Hepatocyte (in vitro differentiated cells): ENCODE results near the gene OTOG. TPM values are rescaled to one million over a fixed set of nuclear protein-coding genes. Genes with fewer than 3 reads are reported as not detected.

Source experiments
- DNase-seq: peaks from one replicate; pipeline ENCODE4 v3.0.0-alpha.2; 2016; ENCODE audit warnings: low spot score
- H2AFZ ChIP-seq: fragments of 200-600 bp; sonication (generic); 2 replicates; pipeline ENCODE4 v1.6.0; 2016; ENCODE audit warnings: antibody characterized with exemption, mild to moderate bottlenecking
- H3K27ac ChIP-seq: fragments of 200-600 bp; sonication (generic); 2 replicates; pipeline ENCODE4 v1.5.1; 2016; ENCODE audit warnings: mild to moderate bottlenecking
- H3K27me3 ChIP-seq: fragments of 200-600 bp; sonication (generic); 2 replicates; pipeline ENCODE4 v1.6.1; 2016
- H3K36me3 ChIP-seq: fragments of 200-600 bp; sonication (generic); replicated peaks from 2 replicates; pipeline ENCODE4 v1.5.1; 2016; ENCODE audit warnings: low read depth; ENCODE audit not compliant: insufficient read depth
- H3K4me1 ChIP-seq: fragments of 200-600 bp; sonication (generic); 2 replicates; pipeline ENCODE4 v1.5.1; 2016; ENCODE audit warnings: mild to moderate bottlenecking, moderate library complexity; ENCODE audit not compliant: insufficient read depth
- H3K4me2 ChIP-seq: fragments of 200-600 bp; sonication (generic); 2 replicates; pipeline ENCODE4 v1.6.0; 2016
- H3K4me3 ChIP-seq: fragments of 200-600 bp; sonication (generic); 2 replicates; pipeline ENCODE4 v1.5.1; 2016; ENCODE audit warnings: mild to moderate bottlenecking
- H3K79me2 ChIP-seq: fragments of 200-600 bp; sonication (generic); 2 replicates; pipeline ENCODE4 v1.6.0; 2017; ENCODE audit warnings: mild to moderate bottlenecking
- H3K9me2 ChIP-seq: fragments of 200-600 bp; sonication (generic); replicated peaks from 2 replicates; pipeline ENCODE4 v1.6.0; 2017; ENCODE audit warnings: mild to moderate bottlenecking; ENCODE audit not compliant: insufficient read depth
- H3K9me3 ChIP-seq: fragments of 200-600 bp; sonication (generic); 2 replicates; pipeline ENCODE4 v1.5.1; 2016; ENCODE audit warnings: low read depth, mild to moderate bottlenecking
- H4K20me1 ChIP-seq: fragments of 200-600 bp; sonication (generic); 2 replicates; pipeline ENCODE4 v1.6.0; 2016; ENCODE audit warnings: mild to moderate bottlenecking; ENCODE audit not compliant: insufficient read depth, poor library complexity, severe bottlenecking
- CTCF ChIP-seq: fragments of 200-600 bp; sonication (generic); IDR thresholded peaks from 2 replicates; pipeline ENCODE4 v1.5.1; 2016; ENCODE audit warnings: antibody characterized with exemption, mild to moderate bottlenecking; ENCODE audit not compliant: poor library complexity
- EZH2 ChIP-seq: fragments of 200-600 bp; sonication (generic); IDR thresholded peaks from 2 replicates; pipeline ENCODE4 v1.6.1; 2016; ENCODE audit warnings: antibody characterized with exemption, mild to moderate bottlenecking, borderline replicate concordance
- EZH2phosphoT487 ChIP-seq: fragments of 200-600 bp; sonication (generic); IDR thresholded peaks from one replicate; pipeline ENCODE4 v1.6.1; 2018; ENCODE audit warnings: antibody characterized with exemption, mild to moderate bottlenecking, low read depth, moderate library complexity; ENCODE audit not compliant: unreplicated experiment, severe bottlenecking
- WGBS: methylation state at CpG from one replicate; pipeline ENCODE4 v1.1.6; 2016; ENCODE audit warnings: low lambda C conversion rate; ENCODE audit errors: missing lambda C conversion rate; 5-methylcytosine and 5-hydroxymethylcytosine counted together
- polyA plus RNA-seq: library from polyadenylated mRNA; unstranded; fragments of >200 nt; fragmentation: Nextera tagmentation; extraction: Ambion mirVana; gene quantifications from 2 replicates; pipeline ENCODE4 v1.2.1, GENCODE V29; 2016
- total RNA-seq: library from RNA; depleted of rRNA; stranded (reverse); fragments of >200 nt; gene quantifications from 2 replicates; pipeline ENCODE4 v1.2.3, GENCODE V29; 2014

OTOG gene
- total and polyA plus RNA-seq, 2 experiments from 2014 or later = 0.27 to 2.0 TPM

GRCh38 chr11:17604201-17604914, 57.3 kb downstream of the OTOG start:
- Histone ChIP-seq H3K27ac (no peak overlapping the region), H3K4me1 (no peaks in the 10 kb centered on the region), H2AFZ (no peak overlapping the region), H3K79me2 (no peaks in the 10 kb centered on the region), H3K9me3 (no peaks in the 10 kb centered on the region), H3K4me3 (no peak overlapping the region), H4K20me1 (no peaks in the 10 kb centered on the region), H3K9me2 (no peaks in the 10 kb centered on the region), H3K4me2 (no peak overlapping the region), H3K36me3 (no peaks in the 10 kb centered on the region), H3K27me3 (peaks cover under 1% of the 10 kb centered on the region)
- TF ChIP-seq EZH2phosphoT487 = no peak
- no peak for TF ChIP-seq CTCF
- no peak for TF ChIP-seq EZH2
- no peak for DNase-seq
- WGBS = 77% methylated on average over 13 of the region's 13 CpGs

- Histone ChIP-seq H3K36me3 (no peaks in the 10 kb centered on the region), H2AFZ (no peak overlapping the region), H3K9me2 (no peaks in the 10 kb centered on the region), H3K4me3 (no peak overlapping the region), H3K27me3 (no peaks in the 10 kb centered on the region), H3K79me2 (no peaks in the 10 kb centered on the region), H3K9me3 (no peaks in the 10 kb centered on the region), H3K4me2 (no peak overlapping the region), H3K4me1 (no peaks in the 10 kb centered on the region), H3K27ac (no peak overlapping the region), H4K20me1 (no peaks in the 10 kb centered on the region)
- 86% methylated on average over 6 of the region's 6 CpGs for WGBS
- DNase-seq = no peak
- TF ChIP-seq EZH2 = no peak
- no peak for TF ChIP-seq CTCF
- TF ChIP-seq EZH2phosphoT487 = no peak
Measured at GRCh38 chr11:17604915-17605233, 57.8 kb downstream of the OTOG start.

- no peak overlapping the region for H3K4me3 ChIP-seq
- no peak overlapping the region for H3K27ac ChIP-seq
- H3K4me2 ChIP-seq = no peak overlapping the region
- no peaks in the 10 kb centered on the region for H3K27me3 ChIP-seq
- no peak for DNase-seq
- no peaks in the 10 kb centered on the region for H3K4me1 ChIP-seq
- H4K20me1 ChIP-seq = no peaks in the 10 kb centered on the region
- WGBS = 87% methylated on average over 16 of the region's 17 CpGs
- H3K9me2 ChIP-seq = no peaks in the 10 kb centered on the region
- H3K9me3 ChIP-seq = no peaks in the 10 kb centered on the region
- no peak overlapping the region for H2AFZ ChIP-seq
- no peaks in the 10 kb centered on the region for H3K36me3 ChIP-seq
- no peaks in the 10 kb centered on the region for H3K79me2 ChIP-seq
- TF ChIP-seq EZH2phosphoT487 (no peak), CTCF (no peak), EZH2 (no peak)
Measured at GRCh38 chr11:17605651-17606122, 58.6 kb downstream of the OTOG start.
